ENCODE measurements around the gene RCN1.

The RCN1 gene

GRCh38 chr11:32109138-32109537 is 18.3 kb downstream of the RCN1 start (continued):
- TF ChIP-seq SP3 (tag by site-specific recombination; IDR thresholded peaks at IDR 0.05) (no peak), FEZF1 (tag by site-specific recombination; IDR thresholded peaks at IDR 0.05) (0 out of 2 replicates have a peak, but pooled peaks have one; percentile 23), ZBTB8A (tag by site-specific recombination; IDR thresholded peaks at IDR 0.05) (no peak), ZNF366 (tag by site-specific recombination; conservative IDR thresholded peaks at IDR 0.05) (peak; percentile 78), AEBP2 (tag by site-specific recombination; IDR thresholded peaks at IDR 0.05; ENCODE audit: borderline replicate concordance) (no peak), ZNF645 (tag by site-specific recombination; IDR thresholded peaks at IDR 0.05) (no peak), REST (tag by site-specific recombination; IDR thresholded peaks at IDR 0.05) (no peak), ZNF701 (tag by site-specific recombination; IDR thresholded peaks at IDR 0.05) (no peak), ZNF16 (tag by site-specific recombination; IDR thresholded peaks at IDR 0.05; ENCODE audit: low read depth) (no peak), ZNF639 (tag by site-specific recombination; IDR thresholded peaks at IDR 0.05) (peak; percentile 58; the same call in 1 of the 2 replicates), EGR2 (tag by site-specific recombination; IDR thresholded peaks at IDR 0.05; ENCODE audit: low read depth) (no peak), ZSCAN23 (tag by site-specific recombination; IDR thresholded peaks at IDR 0.05) (no peak), KLF8 (tag by site-specific recombination; IDR thresholded peaks at IDR 0.05) (peak; percentile 40; the same call in 1 of the 2 replicates), SCRT1 (tag by site-specific recombination; IDR thresholded peaks at IDR 0.05; ENCODE audit: borderline replicate concordance) (0 out of 2 replicates have a peak, but pooled peaks have one; percentile 10), ZNF558 (tag by site-specific recombination; IDR thresholded peaks at IDR 0.05) (no peak), GFI1B (tag by site-specific recombination; IDR thresholded peaks at IDR 0.05) (0 out of 2 replicates have a peak, but pooled peaks have one; percentile 58), ZEB2 (tag by site-specific recombination; IDR thresholded peaks at IDR 0.05) (0 out of 2 replicates have a peak, but pooled peaks have one; percentile 22), ZBTB1 (tag by site-specific recombination; IDR thresholded peaks at IDR 0.05) (no peak), GLI4 (tag by site-specific recombination; IDR thresholded peaks at IDR 0.05) (no peak), ZBTB17 (tag by site-specific recombination; IDR thresholded peaks at IDR 0.05) (no peak)

GRCh38 chr11:32109592-32109991 is 18.7 kb downstream of the RCN1 start:
- CTCF ChIA-PET = interaction anchor here (0.5 to 0.7 kb wide), 3 partner anchors 46 to 68 kb away, joined by 3 read pairs; no protein-coding TSS in a partner anchor
- TF ChIP-seq ZNF449 (tag by site-specific recombination; IDR thresholded peaks at IDR 0.05) (no peak), ZNF768 (tag by site-specific recombination; IDR thresholded peaks at IDR 0.05) (no peak), TSHZ1 (tag by site-specific recombination; IDR thresholded peaks at IDR 0.05; ENCODE audit: borderline replicate concordance) (no peak), ZNF747 (tag by site-specific recombination; IDR thresholded peaks at IDR 0.05) (no peak), SCRT2 (tag by site-specific recombination; IDR thresholded peaks at IDR 0.05) (0 out of 2 replicates have a peak, but pooled peaks have one; percentile 5)

More at GRCh38 chr11:32109592-32109991, 18.7 kb downstream of the RCN1 start:
- H3K9me3 ChIP-seq (ENCODE audit: control insufficient read depth, insufficient read depth, low read depth, low read length) = no peaks in the 10 kb centered on the region
- H3K4me1 ChIP-seq (ENCODE audit: control insufficient read depth, insufficient read depth, low read length) = peaks cover 11% of the 10 kb centered on the region
- POLR2A ChIA-PET = interaction anchor here (0.6 kb wide), 1 partner anchor 10 kb away, joined by 3 read pairs; no protein-coding TSS in a partner anchor
- H3K4me3 ChIP-seq (ENCODE audit: low read depth, low read length) = no peak overlapping the region
- H3K27ac ChIP-seq (ENCODE audit: extremely low read depth, low read depth, low read length) = peak overlapping the region; percentile 21; the same call in 1 of the 2 replicates
- H3K36me3 ChIP-seq (ENCODE audit: control insufficient read depth in 2 of 2, insufficient read depth in 1 of 2, low read length in 2 of 2) = peaks cover 0 to 15% of the 10 kb centered on the region in 2 experiments; a peak in 1 of 3 replicates
